ENCODE measurements around the gene AGXT.
A peak's percentile ranks its signal among the peaks of the same experiment; 100 is the strongest.

AGXT gene

GRCh38 chr2:240868286-240869108 is at the start of gene AGXT:
Gene AGXT, plus strand, starts transcription at chr2:240868824. Its CDS starts 42 bp downstream, at chr2:240868866.
- no peak for DNase-seq (ENCODE audit: low read depth)

GRCh38 chr2:240819126-240819857 is 49.3 kb upstream of the AGXT start:
- DNase-seq (ENCODE audit: low read depth): no peak

- DNase-seq (ENCODE audit: low read depth): no peak
Measured at GRCh38 chr2:240819858-240820606, 48.6 kb upstream of the AGXT start, which contains the start of gene KIF1A. Gene KIF1A, minus strand, starts transcription at chr2:240820219. Its CDS starts 22,467 bp downstream, at chr2:240797752.

GRCh38 chr2:240820607-240821428 is 47.8 kb upstream of the AGXT start:
- no peak for DNase-seq (ENCODE audit: low read depth)

GRCh38 chr2:240821429-240821778 is 47.2 kb upstream of the AGXT start:
- DNase-seq (ENCODE audit: low read depth): no peak

- no peak for DNase-seq (ENCODE audit: low read depth)
Measured at GRCh38 chr2:240822280-240822847, 46.3 kb upstream of the AGXT start.

- no peak for DNase-seq (ENCODE audit: low read depth)
Measured at GRCh38 chr2:240823449-240824336, 44.9 kb upstream of the AGXT start.

GRCh38 chr2:240825476-240825875 is 43.1 kb upstream of the AGXT start:
- DNase-seq (ENCODE audit: low read depth): no peak

- DNase-seq (ENCODE audit: low read depth): no peak
Measured at GRCh38 chr2:240831594-240832204, 36.9 kb upstream of the AGXT start.

GRCh38 chr2:240832205-240832727 is 36.4 kb upstream of the AGXT start:
- peak; percentile 94 for DNase-seq (ENCODE audit: low read depth)

GRCh38 chr2:240832921-240833494 is 35.6 kb upstream of the AGXT start:
- no peak for DNase-seq (ENCODE audit: low read depth)

- DNase-seq (ENCODE audit: low read depth): no peak
Measured at GRCh38 chr2:240833724-240834285, 34.8 kb upstream of the AGXT start.

- DNase-seq (ENCODE audit: low read depth): no peak
Measured at GRCh38 chr2:240834377-240834975, 34.1 kb upstream of the AGXT start.

GRCh38 chr2:240835528-240835927 is 33.1 kb upstream of the AGXT start:
- no peak for DNase-seq (ENCODE audit: low read depth)

- no peak for DNase-seq (ENCODE audit: low read depth)
Measured at GRCh38 chr2:240836781-240837467, 31.7 kb upstream of the AGXT start.

- no peak for DNase-seq (ENCODE audit: low read depth)
Measured at GRCh38 chr2:240837621-240838020, 31.0 kb upstream of the AGXT start.

GRCh38 chr2:240839152-240840143 is 29.2 kb upstream of the AGXT start:
- no peak for DNase-seq (ENCODE audit: low read depth)
